Ovary (tissue), 9 donors: ENCODE measurements around the gene NKD2. TPM values are rescaled to one million over a fixed set of nuclear protein-coding genes. Genes with fewer than 3 reads are reported as not detected.

Experiments
- DNase-seq, 5 donors: peaks; one replicate each; pipeline ENCODE4 v3.0.0-alpha.2; 2019 to 2020
- H3K27ac ChIP-seq, 2 donors: fragments of 200-600 bp; one replicate each; pipeline versions ENCODE4 v1.5.1 to v1.8.0; 2019 to 2022
- H3K27me3 ChIP-seq: fragments of 200-600 bp; one replicate; pipeline ENCODE4 v1.8.0; 2022
- H3K36me3 ChIP-seq: fragments of 200-600 bp; sonication (generic); one replicate; pipeline ENCODE4 v1.5.1; 2019
- H3K4me1 ChIP-seq: one replicate; pipeline ENCODE4 v1.8.1; 2013; ENCODE audit warnings: mild to moderate bottlenecking, moderate library complexity; ENCODE audit not compliant: insufficient read depth
- H3K4me3 ChIP-seq: fragments of 200-600 bp; sonication (generic); one replicate; pipeline ENCODE4 v1.5.1; 2017
- H3K9me3 ChIP-seq, 2 donors: fragments of 200-600 bp in 1 of 2; sonication (generic) in 1 of 2; one replicate each; pipeline versions ENCODE4 v1.5.1 to v1.8.1; 2013 to 2019; ENCODE audit warnings: mild to moderate bottlenecking in 1 of 2, moderate library complexity in 1 of 2
- EP300 ChIP-seq: sonication (generic); formaldehyde crosslinking; IDR thresholded peaks from one replicate; pipeline ENCODE4 v1.6.1; 2017; ENCODE audit warnings: antibody characterized with exemption
- POLR2A ChIP-seq: fragments of 450-650 bp; IDR thresholded peaks from one replicate; pipeline ENCODE4 v1.6.1; 2017; ENCODE audit warnings: antibody characterized with exemption, mild to moderate bottlenecking, moderate library complexity
- WGBS, 3 donors: extraction: QIAGEN DNeasy Blood & Tissue Kit in 1 of 3; methylation state at CpG; one replicate each; pipeline versions ENCODE4 v1.1.5 to v1.1.7; 2013 to 2017; 5-methylcytosine and 5-hydroxymethylcytosine counted together
- intact Hi-C, 4 donors: fragments of 100-400 bp; cut with DNase I; formaldehyde crosslinking; loops; one replicate each; pipeline versions ENCODE4 v1.11.0 to v1.15.1; 2022 to 2023
- polyA plus RNA-seq, 2 donors: library from polyadenylated mRNA; stranded (reverse); fragments of 200-250 nt in 1 of 2; fragments of 350-450 nt in 1 of 2; fragmentation: Illumina TruSeq in 1 of 2; extraction: RNeasy Lipid Tissue Mini Kit (QIAGEN cat#74804) in 1 of 2; gene quantifications; one replicate each; pipeline ENCODE4 v1.2.3, GENCODE V29; 2013 to 2014
- total RNA-seq, 7 donors: library from RNA; depleted of rRNA in 2 of 7; stranded (reverse); fragments of >200 nt in 2 of 7; fragmentation: NEBNext Ultra II Directional in 3 of 7; extraction: Animal tissue kit (Norgen Biotek cat#: 25700) in 3 of 7; gene quantifications; one replicate each; pipeline versions ENCODE4 v1.1.0 to v1.2.4, GENCODE V29; 2016 to 2023
- TF ChIP-seq, protein P1 (sequence below), 3 donors: fragments of 450-650 bp in 2 of 3; fragments of 200-600 bp in 1 of 3; IDR thresholded peaks; one replicate each; pipeline versions ENCODE4 v1.5.1 to v1.8.0; 2016 to 2022; ENCODE audit warnings: antibody characterized with exemption in 3 of 3, mild to moderate bottlenecking in 1 of 3
- donor health status: DM: no; HTN: no; CAD: no; lungs with moderate emphysema.
- donor health status: DM: no; HTN: no; CAD: no.
- donor health status: Bipolar disorder and iron deficiency.
- donor health status: DM: yes; HTN: yes; CAD: no.
- donor health status: DM: no; HTN: no; CAD: no.
- donor health status: DM: yes; HTN: yes; CAD: no.

NKD2 gene
- total and polyA plus RNA-seq, 9 donors, result 0.33 to 17.2 (median 1.4) TPM; not detected in 1

DNA sequence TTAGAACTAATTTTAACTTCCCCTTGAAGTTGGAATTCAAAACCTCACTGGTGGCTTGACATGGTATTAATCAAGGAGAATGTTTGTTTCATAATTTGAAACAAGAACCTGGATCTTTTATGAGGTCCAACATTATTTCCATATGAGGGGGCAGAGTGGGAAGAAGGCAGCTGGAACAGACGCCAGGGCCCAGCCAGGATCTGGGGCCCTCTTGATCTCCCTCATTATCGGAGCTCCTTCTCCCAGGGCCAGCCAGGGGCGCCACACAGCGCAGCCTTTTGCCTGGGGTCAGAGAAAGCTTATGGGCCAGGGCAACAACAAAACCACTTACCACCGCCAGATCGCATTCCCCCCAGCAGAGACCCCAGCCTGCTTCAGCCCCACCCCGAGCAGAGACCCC, 27.1 kb upstream of the NKD2 start:
- H3K27ac ChIP-seq, result no peak overlapping the region
- no peaks in the 10 kb centered on the region for H3K4me1 ChIP-seq
- 76 to 82% (median 78%) methylated on average over 7 of the region's 7 CpGs for WGBS, 3 donors
- DNase-seq, result peak in 1 of 5 donors; percentile 9
- no peaks in the 10 kb centered on the region for H3K9me3 ChIP-seq
- H3K27me3 ChIP-seq, result no peaks in the 10 kb centered on the region
- no peaks in the 10 kb centered on the region for H3K36me3 ChIP-seq
- no peak overlapping the region for H3K4me3 ChIP-seq
- intact Hi-C loops, result no loop called here
- TF ChIP-seq, protein P1, sequence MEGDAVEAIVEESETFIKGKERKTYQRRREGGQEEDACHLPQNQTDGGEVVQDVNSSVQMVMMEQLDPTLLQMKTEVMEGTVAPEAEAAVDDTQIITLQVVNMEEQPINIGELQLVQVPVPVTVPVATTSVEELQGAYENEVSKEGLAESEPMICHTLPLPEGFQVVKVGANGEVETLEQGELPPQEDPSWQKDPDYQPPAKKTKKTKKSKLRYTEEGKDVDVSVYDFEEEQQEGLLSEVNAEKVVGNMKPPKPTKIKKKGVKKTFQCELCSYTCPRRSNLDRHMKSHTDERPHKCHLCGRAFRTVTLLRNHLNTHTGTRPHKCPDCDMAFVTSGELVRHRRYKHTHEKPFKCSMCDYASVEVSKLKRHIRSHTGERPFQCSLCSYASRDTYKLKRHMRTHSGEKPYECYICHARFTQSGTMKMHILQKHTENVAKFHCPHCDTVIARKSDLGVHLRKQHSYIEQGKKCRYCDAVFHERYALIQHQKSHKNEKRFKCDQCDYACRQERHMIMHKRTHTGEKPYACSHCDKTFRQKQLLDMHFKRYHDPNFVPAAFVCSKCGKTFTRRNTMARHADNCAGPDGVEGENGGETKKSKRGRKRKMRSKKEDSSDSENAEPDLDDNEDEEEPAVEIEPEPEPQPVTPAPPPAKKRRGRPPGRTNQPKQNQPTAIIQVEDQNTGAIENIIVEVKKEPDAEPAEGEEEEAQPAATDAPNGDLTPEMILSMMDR (IDR thresholded peaks at IDR 0.05), result no peak
- TF ChIP-seq POLR2A (no peak), EP300 (no peak)

- peak in 1 of 5 donors; percentile 8 for DNase-seq
- Histone ChIP-seq H3K4me3 (no peak overlapping the region), H3K4me1 (no peaks in the 10 kb centered on the region), H3K9me3 (no peaks in the 10 kb centered on the region), H3K36me3 (no peaks in the 10 kb centered on the region), H3K27me3 (no peaks in the 10 kb centered on the region), H3K27ac (no peak overlapping the region)
- TF ChIP-seq, protein P1 (IDR thresholded peaks at IDR 0.05), result no peak
- intact Hi-C loops, result no loop called here
- WGBS, 3 donors, result 83 to 90% (median 83%) methylated on average over 25 to 27 of the region's 27 CpGs
Measured at GRCh38 chr5:982377-983237, 26.0 kb upstream of the NKD2 start.

DNA sequence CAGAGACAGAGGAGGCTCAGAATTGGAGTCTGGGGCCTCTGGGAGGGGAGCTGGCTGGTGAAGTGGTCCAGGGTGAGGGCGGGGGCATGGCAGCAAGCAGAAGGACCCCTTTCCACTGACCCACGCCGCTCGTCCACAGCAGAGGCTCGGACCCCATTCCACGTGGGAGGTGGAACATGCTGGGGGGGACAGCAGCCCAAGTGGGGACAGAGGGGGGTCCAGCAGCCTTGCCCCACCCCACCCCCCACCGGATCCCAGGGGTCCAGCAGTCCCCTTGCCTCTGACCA, 25.4 kb upstream of the NKD2 start:
- Histone ChIP-seq H3K27me3 (no peaks in the 10 kb centered on the region), H3K27ac (no peak overlapping the region)

GRCh38 chr5:983568-983967, 25.0 kb upstream of the NKD2 start:
- intact Hi-C loops, result no loop called here
- no peaks in the 10 kb centered on the region for H3K36me3 ChIP-seq
- no peak overlapping the region for H3K27ac ChIP-seq
- no peaks in the 10 kb centered on the region for H3K27me3 ChIP-seq
- H3K9me3 ChIP-seq, result no peaks in the 10 kb centered on the region
- TF ChIP-seq, protein P1 (IDR thresholded peaks at IDR 0.05), result no peak
- TF ChIP-seq POLR2A (no peak), EP300 (no peak)
- no peak for DNase-seq
- H3K4me1 ChIP-seq, result no peaks in the 10 kb centered on the region
- H3K4me3 ChIP-seq, result no peak overlapping the region

More for the DNA sequence above, 25.4 kb upstream of the NKD2 start:
- DNase-seq, result no peak
- TF ChIP-seq, protein P1 (IDR thresholded peaks at IDR 0.05), result no peak
- TF ChIP-seq EP300, result no peak
- TF ChIP-seq POLR2A, result no peak
- intact Hi-C loops, result no loop called here
- WGBS, 3 donors, result 87 to 88% (median 87%) methylated on average over 7 of the region's 7 CpGs
- Histone ChIP-seq H3K9me3 (no peaks in the 10 kb centered on the region), H3K4me3 (no peak overlapping the region), H3K4me1 (no peaks in the 10 kb centered on the region), H3K36me3 (no peaks in the 10 kb centered on the region)
